Measurements from ENCODE around the gene HPD. TPM values are rescaled to one million over a fixed set of nuclear protein-coding genes. Genes with fewer than 3 reads are reported as not detected.

The HPD gene
- total and polyA plus RNA-seq, 4 donors: 0.17 to 0.72 (median 0.28) TPM

DNA sequence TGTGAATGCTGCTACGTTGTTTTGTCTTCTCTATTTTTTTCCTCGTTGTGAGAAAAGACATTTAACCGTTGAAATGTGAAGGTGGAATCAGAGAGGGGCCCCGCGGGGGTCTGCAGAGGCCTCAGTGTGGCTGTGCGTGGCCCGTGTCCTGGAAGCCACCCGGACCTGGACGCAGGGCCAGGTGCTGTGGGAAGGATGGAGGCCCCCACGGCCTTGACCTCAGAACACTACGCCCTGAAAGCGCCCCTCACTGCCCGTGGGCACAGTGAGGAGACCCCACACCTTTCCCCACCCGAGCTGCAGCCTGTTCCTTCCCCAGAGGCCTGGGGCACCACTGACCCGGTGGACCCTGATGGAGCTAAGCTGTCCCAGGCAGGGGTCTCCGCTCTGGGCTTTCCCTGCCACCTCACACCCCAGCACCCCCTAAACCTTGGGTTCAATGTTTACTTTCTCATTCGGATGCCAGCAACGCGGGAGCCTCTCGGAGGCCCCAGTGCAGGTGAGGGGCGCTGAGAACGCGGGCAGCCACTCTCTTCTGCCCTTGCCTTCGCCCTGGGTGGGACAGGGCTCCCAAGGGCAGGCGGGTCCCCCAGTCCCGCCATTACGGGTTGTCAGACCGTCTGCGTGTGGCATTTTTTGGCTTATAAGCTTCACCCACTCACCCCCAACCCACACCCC is 27.9 kb downstream of the HPD start:
- H3K4me3 ChIP-seq (ENCODE audit: low read depth, low read length): no peak overlapping the region
- no peaks in the 10 kb centered on the region for H3K27me3 ChIP-seq (ENCODE audit: control insufficient read depth, insufficient read depth, low read length)
- 92% methylated on average over 26 of the region's 29 CpGs for WGBS (ENCODE audit: insufficient coverage)
- H3K9me3 ChIP-seq (ENCODE audit: control insufficient read depth, insufficient read depth, low read length): no peaks in the 10 kb centered on the region
- no peak overlapping the region for H3K27ac ChIP-seq (ENCODE audit: low read depth, low read length)
- peaks cover 12% of the 10 kb centered on the region for H3K4me1 ChIP-seq (ENCODE audit: control insufficient read depth, insufficient read depth, low read length)
- no peak for DNase-seq (ENCODE audit: low read depth in 4 of 6, low spot score in 6 of 6)
- peaks cover 62% of the 10 kb centered on the region for H3K36me3 ChIP-seq (ENCODE audit: control insufficient read depth, insufficient read depth, low read length)

DNA sequence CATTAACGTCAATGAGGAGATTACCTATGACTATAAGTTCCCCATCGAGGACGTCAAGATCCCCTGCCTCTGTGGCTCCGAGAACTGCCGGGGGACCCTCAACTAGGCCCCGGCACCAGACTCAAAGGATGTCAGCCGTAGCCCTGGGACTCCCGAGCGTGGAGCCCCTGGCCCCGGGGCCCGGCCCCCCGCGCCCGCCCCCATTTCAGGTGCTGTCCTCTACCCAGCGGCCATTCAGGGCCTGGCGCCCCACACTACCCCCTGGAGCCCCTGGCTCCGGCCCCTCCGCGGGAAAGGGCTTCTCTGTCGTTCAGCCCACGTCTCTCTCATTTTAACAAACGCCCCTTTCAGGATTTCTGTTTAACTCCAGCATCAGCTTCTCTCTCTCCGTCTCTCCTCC is 28.5 kb downstream of the HPD start:
- 81% methylated on average over 22 of the region's 23 CpGs for WGBS (ENCODE audit: insufficient coverage)
- Histone ChIP-seq H3K9me3 (ENCODE audit: control insufficient read depth, insufficient read depth, low read length) (no peaks in the 10 kb centered on the region), H3K4me3 (ENCODE audit: low read depth, low read length) (no peak overlapping the region), H3K4me1 (ENCODE audit: control insufficient read depth, insufficient read depth, low read length) (peaks cover 12% of the 10 kb centered on the region), H3K27me3 (ENCODE audit: control insufficient read depth, insufficient read depth, low read length) (no peaks in the 10 kb centered on the region), H3K27ac (ENCODE audit: low read depth, low read length) (no peak overlapping the region), H3K36me3 (ENCODE audit: control insufficient read depth, insufficient read depth, low read length) (peaks cover 68% of the 10 kb centered on the region)
- DNase-seq (ENCODE audit: low read depth in 4 of 6, low spot score in 6 of 6): no peak

DNA sequence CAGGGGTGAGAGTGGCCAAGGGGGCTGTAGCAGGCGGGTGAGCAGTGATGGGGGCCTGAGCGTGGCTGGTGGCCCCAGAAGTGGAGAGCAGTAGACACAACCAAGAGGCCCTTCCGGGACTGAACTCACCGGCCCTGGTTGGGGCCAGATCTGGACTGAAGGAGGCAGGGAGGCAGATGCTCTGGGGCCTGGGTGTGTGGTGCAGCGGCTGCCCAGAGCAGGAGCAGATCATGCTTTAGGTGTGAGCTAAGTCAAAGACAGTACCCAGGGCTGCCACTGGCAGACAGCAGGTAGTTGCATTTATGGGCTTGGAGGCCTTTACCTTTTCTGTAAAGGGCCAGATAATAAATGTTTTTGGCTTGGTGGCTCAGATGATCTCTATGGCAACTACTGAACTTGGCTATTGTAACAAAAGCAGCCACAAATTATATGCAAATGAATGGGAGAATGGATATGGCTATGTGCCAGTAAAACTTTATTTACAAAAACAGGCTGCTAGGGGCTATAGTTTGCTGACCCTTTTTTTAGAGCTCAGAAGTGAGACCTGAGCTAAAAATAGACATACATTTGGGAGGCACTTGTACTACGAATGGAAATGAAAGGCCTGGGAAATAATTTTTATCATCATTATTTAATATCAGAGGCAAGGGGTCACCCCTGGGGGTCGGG is 29.3 kb downstream of the HPD start:
- no peak overlapping the region for H3K27ac ChIP-seq (ENCODE audit: low read depth, low read length)
- WGBS (ENCODE audit: insufficient coverage): 69% methylated on average over 5 of the region's 7 CpGs
- no peak overlapping the region for H3K4me3 ChIP-seq (ENCODE audit: low read depth, low read length)
- no peaks in the 10 kb centered on the region for H3K9me3 ChIP-seq (ENCODE audit: control insufficient read depth, insufficient read depth, low read length)
- H3K36me3 ChIP-seq (ENCODE audit: control insufficient read depth, insufficient read depth, low read length): peaks cover 75% of the 10 kb centered on the region
- H3K4me1 ChIP-seq (ENCODE audit: control insufficient read depth, insufficient read depth, low read length): peaks cover 12% of the 10 kb centered on the region
- DNase-seq (ENCODE audit: low read depth in 4 of 6, low spot score in 6 of 6): peak in 1 of 6 donors; percentile 3
- no peaks in the 10 kb centered on the region for H3K27me3 ChIP-seq (ENCODE audit: control insufficient read depth, insufficient read depth, low read length)

DNA sequence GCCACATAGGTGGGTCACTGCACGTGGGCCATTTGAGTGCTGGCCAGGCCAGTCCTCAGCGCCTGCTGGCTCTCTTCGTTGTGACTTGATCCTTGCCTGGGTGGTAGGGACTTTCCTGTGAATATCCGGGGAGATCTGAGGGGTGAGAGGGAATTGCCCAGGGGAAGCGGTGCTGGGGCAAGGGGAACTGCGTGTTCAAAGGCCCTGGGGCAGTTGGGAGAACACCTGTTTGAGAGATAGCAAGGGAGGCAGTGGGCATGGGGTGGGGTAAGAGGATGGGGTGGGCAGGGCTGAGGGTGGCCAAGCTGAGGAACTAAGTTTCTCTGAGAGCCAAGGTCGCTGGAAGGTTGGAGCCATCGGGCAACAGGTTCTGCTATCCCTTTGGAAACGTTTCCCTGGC is 29.8 kb downstream of the HPD start:
- Histone ChIP-seq H3K4me1 (ENCODE audit: control insufficient read depth, insufficient read depth, low read length) (peaks cover 12% of the 10 kb centered on the region), H3K27me3 (ENCODE audit: control insufficient read depth, insufficient read depth, low read length) (no peaks in the 10 kb centered on the region), H3K9me3 (ENCODE audit: control insufficient read depth, insufficient read depth, low read length) (no peaks in the 10 kb centered on the region), H3K4me3 (ENCODE audit: low read depth, low read length) (no peak overlapping the region), H3K36me3 (ENCODE audit: control insufficient read depth, insufficient read depth, low read length) (peaks cover 81% of the 10 kb centered on the region), H3K27ac (ENCODE audit: low read depth, low read length) (no peak overlapping the region)
- no peak for DNase-seq (ENCODE audit: low read depth in 4 of 6, low spot score in 6 of 6)
- 93% methylated on average over 9 of the region's 9 CpGs for WGBS (ENCODE audit: insufficient coverage)

DNA sequence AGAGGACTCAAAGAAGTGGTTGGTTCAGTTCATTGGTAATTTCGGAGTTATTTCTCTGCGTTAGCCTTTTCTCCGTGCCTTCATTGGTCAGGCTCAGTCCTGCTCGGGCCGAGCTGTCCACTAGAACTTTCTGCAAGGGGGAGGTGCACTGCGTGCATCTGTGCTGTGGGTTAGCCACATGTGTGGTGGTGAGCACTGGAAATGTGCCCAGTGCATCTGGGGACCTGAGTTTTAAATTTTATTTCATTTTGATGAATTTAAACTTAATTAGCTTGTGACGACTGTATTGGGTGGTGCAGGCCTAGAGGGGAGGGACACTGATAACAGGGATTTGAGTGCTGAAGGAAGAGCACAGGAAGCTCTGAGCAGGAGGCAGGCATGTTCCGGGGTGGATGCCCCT is 30.4 kb downstream of the HPD start:
- peaks cover 12% of the 10 kb centered on the region for H3K4me1 ChIP-seq (ENCODE audit: control insufficient read depth, insufficient read depth, low read length)
- H3K27ac ChIP-seq (ENCODE audit: low read depth, low read length): no peak overlapping the region
- DNase-seq (ENCODE audit: low read depth in 4 of 6, low spot score in 6 of 6): no peak
- H3K9me3 ChIP-seq (ENCODE audit: control insufficient read depth, insufficient read depth, low read length): no peaks in the 10 kb centered on the region
- H3K36me3 ChIP-seq (ENCODE audit: control insufficient read depth, insufficient read depth, low read length): peaks cover 86% of the 10 kb centered on the region
- WGBS (ENCODE audit: insufficient coverage): 93% methylated on average over 8 of the region's 8 CpGs
- no peak overlapping the region for H3K4me3 ChIP-seq (ENCODE audit: low read depth, low read length)
- no peaks in the 10 kb centered on the region for H3K27me3 ChIP-seq (ENCODE audit: control insufficient read depth, insufficient read depth, low read length)

DNA sequence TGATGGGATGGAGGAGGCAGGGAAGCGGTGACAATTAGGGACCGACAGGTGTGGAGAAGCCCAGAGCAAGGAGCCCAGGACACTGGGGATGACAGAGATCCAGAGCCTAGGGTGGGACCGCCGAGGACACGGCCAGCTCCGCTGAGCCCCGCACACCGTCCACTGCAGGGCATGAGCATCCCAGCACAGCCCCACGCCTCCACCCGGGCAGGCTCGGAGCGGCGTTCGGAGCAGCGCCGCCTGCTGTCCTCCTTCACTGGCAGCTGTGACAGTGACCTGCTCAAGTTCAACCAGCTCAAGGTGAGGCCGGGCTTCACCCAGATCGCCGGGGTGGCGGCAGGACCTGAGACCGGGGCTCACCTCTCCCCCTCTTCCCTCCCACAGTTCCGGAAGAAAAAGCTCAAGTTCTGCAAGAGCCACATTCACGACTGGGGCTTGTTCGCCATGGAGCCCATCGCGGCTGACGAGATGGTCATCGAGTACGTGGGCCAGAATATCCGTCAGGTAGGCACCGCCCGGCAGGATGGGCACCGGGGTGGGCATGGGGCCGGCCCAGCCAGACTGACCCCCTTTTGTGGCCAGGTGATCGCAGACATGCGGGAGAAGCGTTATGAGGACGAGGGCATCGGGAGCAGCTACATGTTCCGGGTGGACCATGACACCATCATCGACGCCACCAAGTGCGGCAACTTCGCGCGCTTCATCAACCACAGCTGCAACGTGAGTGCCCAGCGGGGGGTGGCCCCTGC is 31.1 kb downstream of the HPD start:
- H3K27ac ChIP-seq (ENCODE audit: low read depth, low read length): no peak overlapping the region
- DNase-seq (ENCODE audit: low read depth in 4 of 6, low spot score in 6 of 6): no peak
- H3K27me3 ChIP-seq (ENCODE audit: control insufficient read depth, insufficient read depth, low read length): no peaks in the 10 kb centered on the region
- H3K36me3 ChIP-seq (ENCODE audit: control insufficient read depth, insufficient read depth, low read length): peaks cover 94% of the 10 kb centered on the region
- peaks cover 12% of the 10 kb centered on the region for H3K4me1 ChIP-seq (ENCODE audit: control insufficient read depth, insufficient read depth, low read length)
- H3K9me3 ChIP-seq (ENCODE audit: control insufficient read depth, insufficient read depth, low read length): no peaks in the 10 kb centered on the region
- 94% methylated on average over 48 of the region's 48 CpGs for WGBS (ENCODE audit: insufficient coverage)
- no peak overlapping the region for H3K4me3 ChIP-seq (ENCODE audit: low read depth, low read length)

DNA sequence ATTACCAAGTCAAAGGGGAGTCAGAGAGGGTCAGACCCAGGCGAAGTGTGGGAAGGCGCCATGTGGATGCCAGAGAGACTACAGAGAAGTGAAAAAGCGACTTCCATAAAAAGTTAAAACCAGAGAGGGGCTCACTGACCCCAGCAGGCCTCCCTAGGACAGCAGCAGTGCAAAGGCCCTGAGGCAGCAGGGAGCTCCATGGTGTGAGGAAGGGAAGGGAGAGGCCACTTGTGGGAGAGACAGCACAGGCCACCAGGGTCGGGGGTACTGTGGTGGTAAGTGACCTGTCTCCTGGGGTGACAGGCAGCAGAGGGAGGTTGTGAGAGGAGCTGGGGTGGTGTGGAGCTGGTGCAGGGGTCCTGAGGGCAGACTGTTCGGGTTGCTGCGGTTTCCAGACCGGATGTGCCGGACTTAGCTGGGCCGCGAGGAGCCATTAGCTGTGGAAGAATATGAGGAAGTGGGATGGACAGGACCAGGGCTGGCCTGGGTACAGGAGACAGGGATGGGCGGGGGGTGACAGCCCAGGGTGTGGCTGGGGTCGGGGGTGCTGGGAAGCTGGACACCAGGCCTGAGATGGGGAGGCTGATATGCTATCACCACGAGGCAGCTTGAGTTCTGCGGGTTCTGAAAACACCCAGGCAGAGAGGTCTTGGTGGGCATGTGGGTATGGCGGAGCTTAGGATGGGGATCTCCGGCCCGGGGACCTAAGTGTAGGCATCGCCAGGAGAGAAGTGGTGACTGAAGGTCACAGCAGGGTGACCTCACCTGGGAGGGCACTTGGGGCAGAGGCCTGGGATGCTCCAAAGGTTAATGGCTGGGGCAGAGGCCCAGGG is 32.1 kb downstream of the HPD start:
- H3K36me3 ChIP-seq (ENCODE audit: control insufficient read depth, insufficient read depth, low read length): peaks cover 96% of the 10 kb centered on the region
- no peaks in the 10 kb centered on the region for H3K27me3 ChIP-seq (ENCODE audit: control insufficient read depth, insufficient read depth, low read length)
- 93% methylated on average over 18 of the region's 18 CpGs for WGBS (ENCODE audit: insufficient coverage)
- peaks cover 12% of the 10 kb centered on the region for H3K4me1 ChIP-seq (ENCODE audit: control insufficient read depth, insufficient read depth, low read length)
- DNase-seq (ENCODE audit: low read depth in 4 of 6, low spot score in 6 of 6): no peak
- H3K27ac ChIP-seq (ENCODE audit: low read depth, low read length): no peak overlapping the region
- H3K4me3 ChIP-seq (ENCODE audit: low read depth, low read length): no peak overlapping the region
- H3K9me3 ChIP-seq (ENCODE audit: control insufficient read depth, insufficient read depth, low read length): no peaks in the 10 kb centered on the region

DNA sequence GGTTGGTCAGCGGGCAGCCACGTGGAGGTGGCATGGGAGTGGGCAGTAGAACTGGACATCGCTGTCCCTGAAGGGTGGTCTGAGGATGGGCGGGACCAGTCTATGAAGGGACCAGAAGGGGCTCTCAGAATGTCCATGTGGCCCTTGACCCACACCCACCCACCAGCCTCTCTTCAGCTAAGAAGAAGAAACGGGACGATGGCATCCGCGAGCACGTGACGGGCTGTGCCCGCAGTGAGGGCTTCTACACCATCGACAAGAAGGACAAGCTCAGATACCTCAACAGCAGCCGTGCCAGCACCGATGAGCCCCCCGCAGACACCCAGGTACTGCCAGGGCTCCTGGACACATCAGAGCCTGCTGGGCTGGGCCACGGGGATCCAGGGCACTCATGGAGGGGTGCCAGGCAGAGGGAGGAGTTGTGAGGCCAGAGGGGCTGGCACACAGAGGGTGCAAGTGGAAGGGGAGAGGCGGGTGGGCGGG is 33.6 kb downstream of the HPD start:
- Histone ChIP-seq H3K27ac (ENCODE audit: low read depth, low read length) (no peak overlapping the region), H3K27me3 (ENCODE audit: control insufficient read depth, insufficient read depth, low read length) (no peaks in the 10 kb centered on the region), H3K36me3 (ENCODE audit: control insufficient read depth, insufficient read depth, low read length) (peaks cover 96% of the 10 kb centered on the region), H3K4me3 (ENCODE audit: low read depth, low read length) (no peak overlapping the region), H3K4me1 (ENCODE audit: control insufficient read depth, insufficient read depth, low read length) (peaks cover 9% of the 10 kb centered on the region), H3K9me3 (ENCODE audit: control insufficient read depth, insufficient read depth, low read length) (no peaks in the 10 kb centered on the region)
- WGBS (ENCODE audit: insufficient coverage): 93% methylated on average over 10 of the region's 18 CpGs
- DNase-seq (ENCODE audit: low read depth in 4 of 6, low spot score in 6 of 6): no peak

DNA sequence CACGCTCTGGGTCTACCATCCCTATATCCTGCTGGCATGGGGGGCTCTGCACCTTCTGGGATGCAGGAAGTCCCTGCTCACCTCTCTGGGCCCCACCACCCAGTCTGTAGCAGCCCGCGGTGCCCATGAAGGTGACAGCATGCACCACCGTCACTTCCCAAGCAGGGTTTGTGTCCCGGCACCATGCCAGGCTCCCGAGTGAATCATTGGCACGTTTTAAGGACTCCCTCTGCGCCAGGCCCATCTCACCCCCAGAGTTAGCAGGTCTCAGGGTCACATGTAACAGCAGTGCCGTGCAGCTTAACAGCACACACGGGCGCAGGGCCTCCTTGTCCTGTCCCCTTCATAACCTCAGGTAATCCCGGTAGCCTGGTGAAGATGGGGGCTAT is 34.9 kb downstream of the HPD start:
- peaks cover 97% of the 10 kb centered on the region for H3K36me3 ChIP-seq (ENCODE audit: control insufficient read depth, insufficient read depth, low read length)
- DNase-seq (ENCODE audit: low read depth in 4 of 6, low spot score in 6 of 6): no peak
- H3K27me3 ChIP-seq (ENCODE audit: control insufficient read depth, insufficient read depth, low read length): no peaks in the 10 kb centered on the region
- H3K9me3 ChIP-seq (ENCODE audit: control insufficient read depth, insufficient read depth, low read length): no peaks in the 10 kb centered on the region
- H3K4me3 ChIP-seq (ENCODE audit: low read depth, low read length): no peak overlapping the region
- no peak overlapping the region for H3K27ac ChIP-seq (ENCODE audit: low read depth, low read length)
- 83% methylated on average over 12 of the region's 12 CpGs for WGBS (ENCODE audit: insufficient coverage)
- no peaks in the 10 kb centered on the region for H3K4me1 ChIP-seq (ENCODE audit: control insufficient read depth, insufficient read depth, low read length)
